ENCODE measurements around the gene AP3B2.
"Not testable (repeated sequence)": the region's sequence is repeated elsewhere in the genome, so short reads cannot be mapped to it uniquely, and the experiment has no call there.

The AP3B2 gene

GRCh38 chr15:82647045-82647834 lies 62.4 kb downstream of the AP3B2 start, which contains the start of gene CPEB1:
TSS of gene CPEB1 (minus strand) at chr15:82647363. CDS start at chr15:82628459, 18,904 bp downstream.
- peak within 1 kb of the TSS in 1 of 3 experiments; percentile 72 for H3K27ac Mint-ChIP-seq
- peaks cover 91% of the 10 kb centered on the region for H3K27me3 Mint-ChIP-seq (ENCODE audit: low read depth)
- no peaks in the 10 kb centered on the region for H3K9me3 Mint-ChIP-seq
- TF ChIP-seq, protein P1, sequence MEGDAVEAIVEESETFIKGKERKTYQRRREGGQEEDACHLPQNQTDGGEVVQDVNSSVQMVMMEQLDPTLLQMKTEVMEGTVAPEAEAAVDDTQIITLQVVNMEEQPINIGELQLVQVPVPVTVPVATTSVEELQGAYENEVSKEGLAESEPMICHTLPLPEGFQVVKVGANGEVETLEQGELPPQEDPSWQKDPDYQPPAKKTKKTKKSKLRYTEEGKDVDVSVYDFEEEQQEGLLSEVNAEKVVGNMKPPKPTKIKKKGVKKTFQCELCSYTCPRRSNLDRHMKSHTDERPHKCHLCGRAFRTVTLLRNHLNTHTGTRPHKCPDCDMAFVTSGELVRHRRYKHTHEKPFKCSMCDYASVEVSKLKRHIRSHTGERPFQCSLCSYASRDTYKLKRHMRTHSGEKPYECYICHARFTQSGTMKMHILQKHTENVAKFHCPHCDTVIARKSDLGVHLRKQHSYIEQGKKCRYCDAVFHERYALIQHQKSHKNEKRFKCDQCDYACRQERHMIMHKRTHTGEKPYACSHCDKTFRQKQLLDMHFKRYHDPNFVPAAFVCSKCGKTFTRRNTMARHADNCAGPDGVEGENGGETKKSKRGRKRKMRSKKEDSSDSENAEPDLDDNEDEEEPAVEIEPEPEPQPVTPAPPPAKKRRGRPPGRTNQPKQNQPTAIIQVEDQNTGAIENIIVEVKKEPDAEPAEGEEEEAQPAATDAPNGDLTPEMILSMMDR (IDR thresholded peaks at IDR 0.05; ENCODE audit: unreplicated experiment in 3 of 3), result peak; percentile 9 to 27 (median 13)
- peaks cover 6% of the 10 kb centered on the region for H3K4me1 Mint-ChIP-seq
- H3K4me3 Mint-ChIP-seq, result peak within 1 kb of the TSS; percentile 71 to 78 (median 77)
- no peaks in the 10 kb centered on the region for H3K36me3 Mint-ChIP-seq (ENCODE audit: low read depth)

DNA sequence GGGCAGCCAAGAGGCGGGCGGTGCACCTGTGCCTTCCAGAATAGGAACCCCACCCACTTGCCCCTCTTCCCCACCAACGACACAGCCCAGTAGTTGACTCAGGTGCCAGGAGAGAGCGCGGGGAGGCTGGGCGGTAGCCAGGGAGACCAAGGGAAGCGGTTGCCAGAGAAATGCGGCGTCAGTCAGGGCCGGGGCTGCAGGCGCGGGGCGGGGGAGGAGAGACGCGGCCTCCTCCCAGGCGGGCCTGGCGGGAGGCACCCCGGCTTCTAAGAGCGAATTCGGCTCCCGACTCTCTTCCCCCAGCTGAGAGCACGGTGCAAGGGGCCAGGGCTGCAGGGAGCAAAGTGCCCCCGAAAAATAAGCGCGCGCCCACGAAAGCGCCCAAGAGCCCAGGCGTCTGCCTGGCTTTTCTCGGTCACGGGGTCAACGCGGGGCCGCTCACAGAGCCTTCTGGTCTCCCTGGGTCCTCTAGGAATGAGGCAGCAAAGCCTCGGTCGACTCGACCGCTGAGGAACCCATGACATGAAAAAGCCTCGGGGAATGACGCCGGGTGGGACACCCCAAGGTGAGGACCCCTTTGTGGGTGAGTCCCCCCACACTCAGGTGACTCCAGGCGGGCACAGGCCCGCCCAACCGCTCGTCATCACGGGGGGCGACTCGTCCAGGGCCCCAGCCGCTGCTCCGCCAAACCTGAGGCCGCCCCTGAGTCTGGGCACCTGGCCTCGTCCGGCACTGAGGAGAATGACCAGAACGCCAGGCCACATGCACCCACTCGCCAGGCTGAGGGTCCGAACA lies 63.2 kb downstream of the AP3B2 start:
- peaks cover 6% of the 10 kb centered on the region for H3K4me1 Mint-ChIP-seq
- H3K27ac Mint-ChIP-seq, result peak overlapping the region in 1 of 3 experiments; percentile 72
- no peaks in the 10 kb centered on the region for H3K9me3 Mint-ChIP-seq
- TF ChIP-seq, protein P1 (IDR thresholded peaks at IDR 0.05; ENCODE audit: unreplicated experiment in 3 of 3), result no peak
- H3K4me3 Mint-ChIP-seq, result peak overlapping the region; percentile 71 to 78 (median 77)
- no peaks in the 10 kb centered on the region for H3K36me3 Mint-ChIP-seq (ENCODE audit: low read depth)
- peaks cover 93% of the 10 kb centered on the region for H3K27me3 Mint-ChIP-seq (ENCODE audit: low read depth)

DNA sequence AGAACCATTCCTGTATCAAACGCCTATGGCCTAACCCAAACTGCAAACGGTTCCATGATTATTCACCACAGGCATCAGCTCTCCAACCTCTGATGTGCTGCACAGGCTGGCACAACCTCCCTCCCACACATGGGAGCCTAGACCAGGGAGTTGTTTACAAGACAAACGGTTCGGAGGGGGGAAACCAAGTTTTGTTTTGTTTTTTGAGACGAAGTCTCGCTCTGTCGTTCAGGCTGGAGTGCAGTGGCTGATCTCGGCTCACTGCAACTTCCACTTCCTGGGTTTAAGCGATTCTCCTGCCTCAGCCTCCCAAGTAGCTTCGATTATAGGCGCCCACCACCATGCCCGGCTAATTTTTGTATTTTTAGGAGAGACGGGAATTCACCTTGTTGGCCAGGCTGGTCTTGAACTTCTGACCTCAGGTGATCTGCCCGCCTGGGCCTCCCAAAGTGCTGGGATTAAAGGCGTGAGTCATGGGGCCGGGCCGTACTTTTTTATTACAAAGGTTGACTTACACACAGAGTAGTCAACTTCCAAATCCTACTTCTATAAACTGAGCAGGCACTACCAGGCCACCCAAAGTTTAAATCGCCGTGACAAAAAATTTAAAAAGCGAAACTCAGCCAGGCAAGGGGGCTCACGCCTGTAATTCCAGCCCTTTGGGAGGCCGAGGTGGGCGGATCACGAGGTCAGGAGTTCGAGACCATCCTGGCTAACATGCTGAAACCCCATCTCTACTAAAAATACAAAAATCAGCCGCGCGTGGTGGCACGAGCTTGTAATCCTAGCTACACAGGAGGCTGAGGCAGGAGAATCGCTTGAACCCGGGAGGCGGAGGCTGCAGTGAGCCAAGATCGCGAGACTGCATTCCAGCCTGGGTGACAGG lies 64.5 kb downstream of the AP3B2 start:
- peak overlapping the region in 2 of 3 experiments; percentile 82 to 96 for H3K27ac Mint-ChIP-seq
- not testable (repeated sequence) for H3K9me3 Mint-ChIP-seq

GRCh38 chr15:82643992-82644391 lies 65.7 kb downstream of the AP3B2 start:
- Mint-ChIP-seq H3K27me3 (ENCODE audit: low read depth) (peaks cover 93% of the 10 kb centered on the region), H3K4me3 (peak overlapping the region in 2 of 3 experiments; percentile 24 to 43), H3K36me3 (ENCODE audit: low read depth) (no peaks in the 10 kb centered on the region), H3K27ac (peak overlapping the region; percentile 68 to 96 (median 82)), H3K9me3 (no peaks in the 10 kb centered on the region), H3K4me1 (peaks cover 6% of the 10 kb centered on the region)
- TF ChIP-seq, protein P1 (IDR thresholded peaks at IDR 0.05; ENCODE audit: unreplicated experiment in 3 of 3), result no peak

More for the DNA sequence above, 64.5 kb downstream of the AP3B2 start:
- peak overlapping the region; percentile 28 to 53 (median 50) for H3K4me3 Mint-ChIP-seq
- H3K36me3 Mint-ChIP-seq (ENCODE audit: low read depth); H3K4me1 Mint-ChIP-seq: not testable (repeated sequence)
- H3K27me3 Mint-ChIP-seq (ENCODE audit: low read depth), result peaks cover 93% of the 10 kb centered on the region

DNA sequence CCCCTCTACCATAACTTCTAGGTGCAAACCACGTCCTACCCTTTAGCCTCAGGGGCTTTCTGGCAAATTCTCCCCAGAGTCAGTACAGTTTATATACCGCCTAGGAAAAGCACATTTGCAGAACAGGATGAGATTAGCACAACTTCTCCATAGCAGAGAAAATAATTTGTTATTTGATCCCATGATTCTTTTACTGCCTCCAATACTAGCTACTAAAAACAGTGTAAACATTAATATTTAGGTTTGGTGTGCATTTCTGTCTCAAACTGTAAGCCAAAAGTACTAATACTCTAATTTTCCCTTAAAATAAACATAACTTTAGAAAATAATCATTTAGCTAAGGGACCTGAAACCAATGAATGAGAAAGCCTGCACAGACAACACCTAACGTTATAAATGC lies 67.0 kb downstream of the AP3B2 start:
- H3K4me3 Mint-ChIP-seq, result no peak overlapping the region
- peaks cover 88% of the 10 kb centered on the region for H3K27me3 Mint-ChIP-seq (ENCODE audit: low read depth)
- no peaks in the 10 kb centered on the region for H3K9me3 Mint-ChIP-seq
- H3K27ac Mint-ChIP-seq, result peak overlapping the region in 1 of 3 experiments; percentile 46
- H3K36me3 Mint-ChIP-seq (ENCODE audit: low read depth), result no peaks in the 10 kb centered on the region
- TF ChIP-seq, protein P1 (IDR thresholded peaks at IDR 0.05; ENCODE audit: unreplicated experiment in 3 of 3), result no peak
- peaks cover 6% of the 10 kb centered on the region for H3K4me1 Mint-ChIP-seq
